WERI-Rb-1 (cell line): ENCODE data around the gene PLCD3.

ENCODE experiments used
- DNase-seq: peaks from one replicate; pipeline ENCODE4 v3.0.0-alpha.2; 2020
- H3K27ac ChIP-seq: fragments of 250-450 bp; sonication (Bioruptor Pico); 2 replicates; pipeline ENCODE4 v1.5.1; 2020; ENCODE audit warnings: mild to moderate bottlenecking, moderate library complexity
- H3K27me3 ChIP-seq: fragments of 250-450 bp; sonication (Bioruptor Pico); 2 replicates; pipeline ENCODE4 v1.5.1; 2021; ENCODE audit warnings: mild to moderate bottlenecking, low read depth, moderate library complexity; ENCODE audit not compliant: insufficient read depth, severe bottlenecking
- H3K36me3 ChIP-seq: fragments of 250-450 bp; sonication (Bioruptor Pico); 2 replicates; pipeline ENCODE4 v1.5.1; 2020; ENCODE audit warnings: mild to moderate bottlenecking, moderate library complexity
- H3K4me3 ChIP-seq: 2 replicates; pipeline ENCODE4 v1.5.1; 2011; ENCODE audit warnings: low read depth, mild to moderate bottlenecking, control low read depth, low read length
- H3K9me3 ChIP-seq: fragments of 250-450 bp; sonication (Bioruptor Pico); 2 replicates; pipeline ENCODE4 v1.5.1; 2021; ENCODE audit warnings: mild to moderate bottlenecking, moderate library complexity; ENCODE audit not compliant: severe bottlenecking
- TF ChIP-seq, protein P1 (sequence below): IDR thresholded peaks from 2 replicates; pipeline ENCODE4 v1.5.1; 2011; ENCODE audit warnings: low read depth, mild to moderate bottlenecking, control low read depth, inconsistent platforms, low read length

PLCD3 gene

DNA sequence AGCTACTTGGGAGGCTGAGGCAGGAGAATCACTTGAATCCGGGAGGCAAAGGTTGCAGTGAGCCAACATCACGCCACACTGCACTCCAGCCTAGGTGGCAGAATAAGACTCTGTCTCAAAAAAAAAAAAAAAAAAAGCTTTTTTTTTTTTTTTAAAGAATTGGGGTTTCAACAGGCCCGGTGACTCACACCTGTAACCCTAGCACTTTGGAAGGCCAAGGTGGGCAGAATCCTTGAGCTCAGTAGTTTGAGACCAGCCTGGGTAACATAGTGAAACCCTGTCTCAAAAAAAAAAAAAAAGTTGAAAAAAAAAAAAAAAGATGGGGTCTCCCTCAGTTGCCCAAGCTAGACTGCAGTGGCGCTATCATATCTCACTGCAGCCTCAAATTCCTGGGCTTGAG is 22.7 kb upstream of the PLCD3 start:
- no peaks in the 10 kb centered on the region for H3K36me3 ChIP-seq
- DNase-seq = no peak
- H3K9me3 ChIP-seq = no peaks in the 10 kb centered on the region
- TF ChIP-seq, protein P1, sequence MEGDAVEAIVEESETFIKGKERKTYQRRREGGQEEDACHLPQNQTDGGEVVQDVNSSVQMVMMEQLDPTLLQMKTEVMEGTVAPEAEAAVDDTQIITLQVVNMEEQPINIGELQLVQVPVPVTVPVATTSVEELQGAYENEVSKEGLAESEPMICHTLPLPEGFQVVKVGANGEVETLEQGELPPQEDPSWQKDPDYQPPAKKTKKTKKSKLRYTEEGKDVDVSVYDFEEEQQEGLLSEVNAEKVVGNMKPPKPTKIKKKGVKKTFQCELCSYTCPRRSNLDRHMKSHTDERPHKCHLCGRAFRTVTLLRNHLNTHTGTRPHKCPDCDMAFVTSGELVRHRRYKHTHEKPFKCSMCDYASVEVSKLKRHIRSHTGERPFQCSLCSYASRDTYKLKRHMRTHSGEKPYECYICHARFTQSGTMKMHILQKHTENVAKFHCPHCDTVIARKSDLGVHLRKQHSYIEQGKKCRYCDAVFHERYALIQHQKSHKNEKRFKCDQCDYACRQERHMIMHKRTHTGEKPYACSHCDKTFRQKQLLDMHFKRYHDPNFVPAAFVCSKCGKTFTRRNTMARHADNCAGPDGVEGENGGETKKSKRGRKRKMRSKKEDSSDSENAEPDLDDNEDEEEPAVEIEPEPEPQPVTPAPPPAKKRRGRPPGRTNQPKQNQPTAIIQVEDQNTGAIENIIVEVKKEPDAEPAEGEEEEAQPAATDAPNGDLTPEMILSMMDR = no peak
- no peak overlapping the region for H3K27ac ChIP-seq
- H3K27me3 ChIP-seq = no peaks in the 10 kb centered on the region
- H3K4me3 ChIP-seq = no peak overlapping the region

DNA sequence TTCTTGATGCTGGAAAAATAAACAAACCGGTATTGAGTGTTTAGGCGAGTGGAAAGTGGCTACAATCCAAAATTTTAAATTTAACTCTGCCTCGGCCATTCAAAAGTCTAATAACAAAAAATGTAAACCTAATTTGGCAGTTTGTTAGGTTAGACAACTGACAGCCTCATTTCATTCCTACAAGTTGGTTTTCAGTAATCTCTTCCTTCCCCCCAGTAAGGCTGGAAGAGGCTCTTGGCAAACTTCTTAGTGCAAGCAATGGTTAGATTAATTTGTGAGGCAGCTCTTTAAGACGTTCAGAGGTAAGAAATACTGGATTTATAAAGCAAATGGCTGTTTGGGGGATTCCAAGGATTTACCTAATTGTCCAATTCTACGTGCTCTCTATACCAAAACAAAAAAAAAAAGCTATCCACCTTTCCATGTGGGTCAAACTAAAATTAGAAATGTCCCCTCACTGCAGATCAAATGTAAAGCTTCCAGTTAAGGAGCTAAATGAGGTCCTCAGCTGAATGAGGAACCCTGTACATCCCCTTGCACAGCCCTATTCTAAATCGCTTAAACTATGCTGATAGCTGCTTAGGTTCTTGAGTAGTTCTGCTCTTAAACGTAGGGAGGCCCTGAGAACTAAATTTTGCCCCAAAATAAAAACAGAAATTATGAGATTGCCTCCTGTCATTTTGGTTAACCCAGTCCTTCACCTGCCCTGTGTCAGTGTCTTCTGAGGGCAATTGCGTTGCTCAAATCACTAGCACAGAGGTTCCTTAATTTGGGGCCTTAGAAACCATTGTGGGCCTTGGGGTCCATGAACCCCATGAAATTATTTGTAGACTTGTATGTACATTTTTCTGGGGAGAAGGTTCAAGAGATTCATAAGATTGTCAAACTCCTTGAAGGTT is 18.8 kb upstream of the PLCD3 start:
- no peaks in the 10 kb centered on the region for H3K27me3 ChIP-seq
- no peak for DNase-seq
- H3K9me3 ChIP-seq = no peaks in the 10 kb centered on the region
- H3K4me3 ChIP-seq = 0 out of 2 replicates have a peak overlapping the region, but pooled peaks have one; percentile 57
- H3K27ac ChIP-seq = no peak overlapping the region
- TF ChIP-seq, protein P1 = no peak
- no peaks in the 10 kb centered on the region for H3K36me3 ChIP-seq

DNA sequence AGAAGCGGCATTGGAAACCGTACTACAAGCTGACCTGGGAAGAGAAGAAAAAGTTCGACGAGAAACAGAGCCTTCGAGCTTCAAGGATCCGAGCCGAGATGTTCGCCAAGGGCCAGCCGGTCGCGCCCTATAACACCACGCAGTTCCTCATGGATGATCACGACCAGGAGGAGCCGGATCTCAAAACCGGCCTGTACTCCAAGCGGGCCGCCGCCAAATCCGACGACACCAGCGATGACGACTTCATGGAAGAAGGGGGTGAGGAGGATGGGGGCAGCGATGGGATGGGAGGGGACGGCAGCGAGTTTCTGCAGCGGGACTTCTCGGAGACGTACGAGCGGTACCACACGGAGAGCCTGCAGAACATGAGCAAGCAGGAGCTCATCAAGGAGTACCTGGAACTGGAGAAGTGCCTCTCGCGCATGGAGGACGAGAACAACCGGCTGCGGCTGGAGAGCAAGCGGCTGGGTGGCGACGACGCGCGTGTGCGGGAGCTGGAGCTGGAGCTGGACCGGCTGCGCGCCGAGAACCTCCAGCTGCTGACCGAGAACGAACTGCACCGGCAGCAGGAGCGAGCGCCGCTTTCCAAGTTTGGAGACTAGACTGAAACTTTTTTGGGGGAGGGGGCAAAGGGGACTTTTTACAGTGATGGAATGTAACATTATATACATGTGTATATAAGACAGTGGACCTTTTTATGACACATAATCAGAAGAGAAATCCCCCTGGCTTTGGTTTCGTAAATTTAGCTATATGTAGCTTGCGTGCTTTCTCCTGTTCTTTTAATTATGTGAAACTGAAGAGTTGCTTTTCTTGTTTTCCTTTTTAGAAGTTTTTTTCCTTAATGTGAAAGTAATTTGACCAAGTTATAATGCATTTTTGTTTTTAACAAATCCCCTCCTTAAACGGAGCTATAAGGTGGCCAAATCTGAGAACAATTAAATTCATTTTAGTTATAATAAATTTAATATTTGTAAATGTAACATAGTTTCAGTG is 17.7 kb upstream of the PLCD3 start:
- Histone ChIP-seq H3K4me3 (peak overlapping the region; percentile 57), H3K27me3 (no peaks in the 10 kb centered on the region), H3K9me3 (no peaks in the 10 kb centered on the region), H3K27ac (peak overlapping the region; percentile 80), H3K36me3 (no peaks in the 10 kb centered on the region)
- TF ChIP-seq, protein P1 = no peak
- DNase-seq = peak; percentile 66

DNA sequence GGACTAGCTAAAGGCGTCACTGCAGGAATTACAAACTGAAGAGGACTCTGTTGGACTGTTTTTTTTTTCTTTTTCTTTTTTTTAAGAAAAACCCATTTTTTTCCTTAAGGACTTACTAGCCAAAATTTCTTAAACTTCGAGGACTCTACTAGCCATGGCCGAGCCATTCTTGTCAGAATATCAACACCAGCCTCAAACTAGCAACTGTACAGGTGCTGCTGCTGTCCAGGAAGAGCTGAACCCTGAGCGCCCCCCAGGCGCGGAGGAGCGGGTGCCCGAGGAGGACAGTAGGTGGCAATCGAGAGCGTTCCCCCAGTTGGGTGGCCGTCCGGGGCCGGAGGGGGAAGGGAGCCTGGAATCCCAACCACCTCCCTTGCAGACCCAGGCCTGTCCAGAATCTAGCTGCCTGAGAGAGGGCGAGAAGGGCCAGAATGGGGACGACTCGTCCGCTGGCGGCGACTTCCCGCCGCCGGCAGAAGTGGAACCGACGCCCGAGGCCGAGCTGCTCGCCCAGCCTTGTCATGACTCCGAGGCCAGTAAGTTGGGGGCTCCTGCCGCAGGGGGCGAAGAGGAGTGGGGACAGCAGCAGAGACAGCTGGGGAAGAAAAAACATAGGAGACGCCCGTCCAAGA is 16.8 kb upstream of the PLCD3 start:
- DNase-seq = peak; percentile 96
- Histone ChIP-seq H3K27me3 (no peaks in the 10 kb centered on the region), H3K27ac (peak overlapping the region; percentile 80), H3K9me3 (no peaks in the 10 kb centered on the region), H3K4me3 (peak overlapping the region; percentile 57), H3K36me3 (no peaks in the 10 kb centered on the region)
- TF ChIP-seq, protein P1 = peak; percentile 98

DNA sequence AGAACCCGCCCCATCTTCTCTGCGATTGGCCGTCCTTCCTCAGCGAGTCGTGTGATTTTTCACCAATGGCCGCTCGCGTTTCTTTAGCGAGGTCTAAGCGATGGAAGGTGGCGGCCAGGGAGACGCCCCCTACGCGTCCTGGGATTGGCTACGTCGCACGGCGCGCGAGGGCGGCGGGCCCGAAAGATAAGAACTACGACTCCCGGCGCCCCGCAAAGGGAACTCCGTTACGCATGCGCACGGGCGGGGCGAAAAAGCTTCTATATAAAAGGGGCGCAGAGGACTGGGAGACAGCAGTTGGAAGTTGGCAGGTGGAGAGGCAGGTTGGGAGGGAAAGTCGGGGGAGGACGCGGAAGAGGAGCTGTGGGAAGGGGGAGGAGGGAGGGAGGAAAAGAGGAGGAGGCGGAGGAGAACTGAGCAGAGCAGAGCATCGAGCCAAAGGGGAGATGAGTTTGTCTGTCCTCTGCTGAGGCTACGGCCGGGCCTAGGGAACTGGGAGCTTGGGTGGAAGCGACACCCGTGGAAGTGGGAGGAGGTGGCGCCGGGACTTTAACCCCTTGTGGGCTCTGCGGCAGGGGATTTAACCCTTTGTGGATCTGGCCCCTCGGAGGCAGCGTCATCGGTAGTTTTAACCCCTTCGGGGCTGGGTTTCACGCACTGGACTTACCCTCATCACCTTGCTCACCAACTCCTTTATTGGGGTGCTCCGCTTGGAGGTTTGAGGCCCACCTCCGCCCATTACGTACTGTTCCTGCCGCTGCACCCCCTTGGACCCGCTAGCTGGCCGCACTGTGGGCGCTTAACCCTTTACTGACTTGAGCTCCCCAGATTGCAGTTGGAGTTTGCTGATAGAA is 16.1 kb upstream of the PLCD3 start, which contains the start of gene HEXIM1:
Gene HEXIM1 (plus strand): TSS at position 293 of the 854 bp plus-strand sequence. CDS start 716 bp downstream, outside the sequence.
- Histone ChIP-seq H3K4me3 (peak within 1 kb of the TSS; percentile 74), H3K27ac (peak within 1 kb of the TSS; percentile 99), H3K36me3 (no peaks in the 10 kb centered on the region), H3K27me3 (no peaks in the 10 kb centered on the region), H3K9me3 (no peaks in the 10 kb centered on the region)
- peak; percentile 100 for DNase-seq
- TF ChIP-seq, protein P1 = no peak
